ENCODE data around the gene VCAM1. TPM values are rescaled to one million over a fixed set of nuclear protein-coding genes. Genes with fewer than 3 reads are reported as not detected.

VCAM1 gene
- total RNA-seq, 1 experiment from 2014 or later = not detected

- TF ChIP-seq, protein P1, sequence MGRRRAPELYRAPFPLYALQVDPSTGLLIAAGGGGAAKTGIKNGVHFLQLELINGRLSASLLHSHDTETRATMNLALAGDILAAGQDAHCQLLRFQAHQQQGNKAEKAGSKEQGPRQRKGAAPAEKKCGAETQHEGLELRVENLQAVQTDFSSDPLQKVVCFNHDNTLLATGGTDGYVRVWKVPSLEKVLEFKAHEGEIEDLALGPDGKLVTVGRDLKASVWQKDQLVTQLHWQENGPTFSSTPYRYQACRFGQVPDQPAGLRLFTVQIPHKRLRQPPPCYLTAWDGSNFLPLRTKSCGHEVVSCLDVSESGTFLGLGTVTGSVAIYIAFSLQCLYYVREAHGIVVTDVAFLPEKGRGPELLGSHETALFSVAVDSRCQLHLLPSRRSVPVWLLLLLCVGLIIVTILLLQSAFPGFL (CRISPR knock-in tag; IDR thresholded peaks at IDR 0.05; ENCODE audit: borderline replicate concordance) = no peak
- TF ChIP-seq GTF2I (CRISPR knock-in tag; conservative IDR thresholded peaks at IDR 0.05) (no peak), AFF4 (CRISPR knock-in tag; IDR thresholded peaks at IDR 0.05; ENCODE audit: borderline replicate concordance) (no peak), NR1H2 (CRISPR knock-in tag; IDR thresholded peaks at IDR 0.05) (no peak), GABPB1 (CRISPR knock-in tag; IDR thresholded peaks at IDR 0.05) (no peak), ETV6 (CRISPR knock-in tag; IDR thresholded peaks at IDR 0.05) (no peak), USF2 (CRISPR knock-in tag; IDR thresholded peaks at IDR 0.05) (no peak), KAT7 (CRISPR knock-in tag; IDR thresholded peaks at IDR 0.05; ENCODE audit: borderline replicate concordance) (no peak), PRRX2 (CRISPR knock-in tag; IDR thresholded peaks at IDR 0.05) (no peak), ZNF232 (CRISPR knock-in tag; IDR thresholded peaks at IDR 0.05) (no peak), RELA (CRISPR knock-in tag; IDR thresholded peaks at IDR 0.05; ENCODE audit: borderline replicate concordance) (no peak), ZNF423 (CRISPR knock-in tag; IDR thresholded peaks at IDR 0.05) (no peak), ARID4B (CRISPR knock-in tag; IDR thresholded peaks at IDR 0.05; ENCODE audit: borderline replicate concordance) (no peak)
- TF ChIP-seq, protein P2, sequence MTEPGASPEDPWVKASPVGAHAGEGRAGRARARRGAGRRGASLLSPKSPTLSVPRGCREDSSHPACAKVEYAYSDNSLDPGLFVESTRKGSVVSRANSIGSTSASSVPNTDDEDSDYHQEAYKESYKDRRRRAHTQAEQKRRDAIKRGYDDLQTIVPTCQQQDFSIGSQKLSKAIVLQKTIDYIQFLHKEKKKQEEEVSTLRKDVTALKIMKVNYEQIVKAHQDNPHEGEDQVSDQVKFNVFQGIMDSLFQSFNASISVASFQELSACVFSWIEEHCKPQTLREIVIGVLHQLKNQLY (CRISPR knock-in tag; IDR thresholded peaks at IDR 0.05) = no peak
- TF ChIP-seq, protein P3, sequence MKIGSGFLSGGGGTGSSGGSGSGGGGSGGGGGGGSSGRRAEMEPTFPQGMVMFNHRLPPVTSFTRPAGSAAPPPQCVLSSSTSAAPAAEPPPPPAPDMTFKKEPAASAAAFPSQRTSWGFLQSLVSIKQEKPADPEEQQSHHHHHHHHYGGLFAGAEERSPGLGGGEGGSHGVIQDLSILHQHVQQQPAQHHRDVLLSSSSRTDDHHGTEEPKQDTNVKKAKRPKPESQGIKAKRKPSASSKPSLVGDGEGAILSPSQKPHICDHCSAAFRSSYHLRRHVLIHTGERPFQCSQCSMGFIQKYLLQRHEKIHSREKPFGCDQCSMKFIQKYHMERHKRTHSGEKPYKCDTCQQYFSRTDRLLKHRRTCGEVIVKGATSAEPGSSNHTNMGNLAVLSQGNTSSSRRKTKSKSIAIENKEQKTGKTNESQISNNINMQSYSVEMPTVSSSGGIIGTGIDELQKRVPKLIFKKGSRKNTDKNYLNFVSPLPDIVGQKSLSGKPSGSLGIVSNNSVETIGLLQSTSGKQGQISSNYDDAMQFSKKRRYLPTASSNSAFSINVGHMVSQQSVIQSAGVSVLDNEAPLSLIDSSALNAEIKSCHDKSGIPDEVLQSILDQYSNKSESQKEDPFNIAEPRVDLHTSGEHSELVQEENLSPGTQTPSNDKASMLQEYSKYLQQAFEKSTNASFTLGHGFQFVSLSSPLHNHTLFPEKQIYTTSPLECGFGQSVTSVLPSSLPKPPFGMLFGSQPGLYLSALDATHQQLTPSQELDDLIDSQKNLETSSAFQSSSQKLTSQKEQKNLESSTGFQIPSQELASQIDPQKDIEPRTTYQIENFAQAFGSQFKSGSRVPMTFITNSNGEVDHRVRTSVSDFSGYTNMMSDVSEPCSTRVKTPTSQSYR (CRISPR knock-in tag; IDR thresholded peaks at IDR 0.05) = no peak
- H3K9me3 Mint-ChIP-seq = peaks cover 17% of the 10 kb centered on the region
- no peak overlapping the region for H3K27ac Mint-ChIP-seq
- H3K27me3 Mint-ChIP-seq (ENCODE audit: low read depth) = no peaks in the 10 kb centered on the region
- H3K4me1 Mint-ChIP-seq = no peaks in the 10 kb centered on the region
- no peak for DNase-seq (ENCODE audit: low spot score)
- peaks cover 2% of the 10 kb centered on the region; the same call in 1 of the 2 replicates for H3K36me3 Mint-ChIP-seq
- no peak for ATAC-seq
- CTCF ChIA-PET = interaction anchor here (1.0 kb wide), 1 partner anchor 94 kb away, joined by 3 read pairs; no protein-coding TSS in a partner anchor
- no peak overlapping the region for H3K4me3 Mint-ChIP-seq
- POLR2A ChIA-PET = interaction anchor here (0.6 kb wide), 1 partner anchor 36 kb away, joined by 4 read pairs; no protein-coding TSS in a partner anchor
Observed at GRCh38 chr1:100775483-100775882, 55.9 kb downstream of the VCAM1 start.
